GM20431 (cell line): ENCODE data around the gene EVA1A.

Source experiments
- in situ Hi-C: fragments of 300-500 bp; cut with MseI, MboI; formaldehyde crosslinking; loops from one replicate; pipeline ENCODE4 v1.15.0; 2020; ENCODE audit warnings: low sequenced_read_pairs; ENCODE audit not compliant: unreplicated experiment

Gene EVA1A

GRCh38 chr2:75560768-75561565 is at the start of gene EVA1A:
EVA1A (minus strand) TSS chr2:75560939; CDS start chr2:75518140, 42,799 bp downstream.
- in situ Hi-C loops = no loop called here

- in situ Hi-C loops = loop anchor here (25.0 kb wide), 1 partner anchor 698 kb away; no protein-coding TSS in a partner anchor
Observed at GRCh38 chr2:75609937-75610508, 49.3 kb upstream of the EVA1A start.

- in situ Hi-C loops = loop anchor here (25.0 kb wide), 1 partner anchor 697 kb away; no protein-coding TSS in a partner anchor
Observed at GRCh38 chr2:75609334-75609689, 48.6 kb upstream of the EVA1A start.

- in situ Hi-C loops = loop anchor here (25.0 kb wide), 1 partner anchor 697 kb away; no protein-coding TSS in a partner anchor
Observed at GRCh38 chr2:75608684-75609333, 48.1 kb upstream of the EVA1A start.

- in situ Hi-C loops = loop anchor here (25.0 kb wide), 1 partner anchor 696 kb away; no protein-coding TSS in a partner anchor
Observed at GRCh38 chr2:75607988-75608683, 47.4 kb upstream of the EVA1A start.

GRCh38 chr2:75607400-75607798 is 46.7 kb upstream of the EVA1A start:
- in situ Hi-C loops = loop anchor here (25.0 kb wide), 1 partner anchor 695 kb away; no protein-coding TSS in a partner anchor

GRCh38 chr2:75606761-75607399 is 46.1 kb upstream of the EVA1A start:
- in situ Hi-C loops = loop anchor here (25.0 kb wide), 1 partner anchor 695 kb away; no protein-coding TSS in a partner anchor

- in situ Hi-C loops = loop anchor here (25.0 kb wide), 1 partner anchor 694 kb away; no protein-coding TSS in a partner anchor
Observed at GRCh38 chr2:75605770-75606529, 45.2 kb upstream of the EVA1A start.

- in situ Hi-C loops = loop anchor here (25.0 kb wide), 1 partner anchor 692 kb away; no protein-coding TSS in a partner anchor
Observed at GRCh38 chr2:75604484-75604883, 43.7 kb upstream of the EVA1A start.

- in situ Hi-C loops = loop anchor here (25.0 kb wide), 1 partner anchor 691 kb away; no protein-coding TSS in a partner anchor
Observed at GRCh38 chr2:75603477-75603876, 42.7 kb upstream of the EVA1A start.

- in situ Hi-C loops = loop anchor here (25.0 kb wide), 1 partner anchor 691 kb away; no protein-coding TSS in a partner anchor
Observed at GRCh38 chr2:75602724-75603342, 42.1 kb upstream of the EVA1A start.

GRCh38 chr2:75600461-75601011 is 39.8 kb upstream of the EVA1A start:
- in situ Hi-C loops = loop anchor here (25.0 kb wide), 1 partner anchor 688 kb away; no protein-coding TSS in a partner anchor

GRCh38 chr2:75598589-75599155 is 37.9 kb upstream of the EVA1A start:
- in situ Hi-C loops = no loop called here

GRCh38 chr2:75597949-75598348 is 37.2 kb upstream of the EVA1A start:
- in situ Hi-C loops = no loop called here

GRCh38 chr2:75596784-75597183 is 36.0 kb upstream of the EVA1A start:
- in situ Hi-C loops = no loop called here

GRCh38 chr2:75595541-75596395 is 35.0 kb upstream of the EVA1A start:
- in situ Hi-C loops = no loop called here

- in situ Hi-C loops = no loop called here
Observed at GRCh38 chr2:75594596-75594995, 33.9 kb upstream of the EVA1A start.
